ENCODE results near the gene UNK. TPM values are rescaled to one million over a fixed set of nuclear protein-coding genes. Genes with fewer than 3 reads are reported as not detected.

Gene UNK
- total and polyA plus RNA-seq, 9 of the 15 experiments (the other 6 are each of a cell fraction or from before 2014, with no cell fraction given): 12.8 to 38.6 (median 24.8) TPM

- TF ChIP-seq RBM25 (IDR thresholded peaks at IDR 0.05; ENCODE audit: low read depth, low read length, severe bottlenecking) (no peak), RB1 (IDR thresholded peaks at IDR 0.05; ENCODE audit: low read depth) (peak; percentile 38; the same call in 1 of the 2 replicates), KDM5B (IDR thresholded peaks at IDR 0.05; ENCODE audit: insufficient replicate concordance, low read depth, low read length) (peak; percentile 53), CCNT2 (IDR thresholded peaks at IDR 0.05; ENCODE audit: borderline replicate concordance, extremely low read depth, insufficient read length, low read depth, low read length) (peak; percentile 67), RFX7 (CRISPR knock-in tag; IDR thresholded peaks at IDR 0.05) (peak; percentile 80; the same call in 1 of the 2 replicates), ZNF174 (CRISPR knock-in tag; IDR thresholded peaks at IDR 0.05) (0 out of 2 replicates have a peak, but pooled peaks have one; percentile 79), RBFOX2 (IDR thresholded peaks at IDR 0.05; ENCODE audit: low read depth, low read length) (0 out of 2 replicates have a peak, but pooled peaks have one; percentile 51), CEBPZ (IDR thresholded peaks at IDR 0.05; ENCODE audit: borderline replicate concordance, low read depth, low read length) (no peak), FOXO4 (CRISPR knock-in tag; IDR thresholded peaks at IDR 0.05) (peak; percentile 38; the same call in 1 of the 2 replicates), CBFA2T2 (conservative IDR thresholded peaks at IDR 0.05) (no peak)
These were observed 8.0 kb upstream of the UNK start (continued) for GRCh38 chr17:75776386-75777295.
